ENCODE measurements around the gene HDAC9. TPM values are rescaled to one million over a fixed set of nuclear protein-coding genes. Genes with fewer than 3 reads are reported as not detected.

Gene HDAC9
- total RNA-seq, 4 donors from 2014 or later = 3.0 to 14.0 (median 5.6) TPM

DNA sequence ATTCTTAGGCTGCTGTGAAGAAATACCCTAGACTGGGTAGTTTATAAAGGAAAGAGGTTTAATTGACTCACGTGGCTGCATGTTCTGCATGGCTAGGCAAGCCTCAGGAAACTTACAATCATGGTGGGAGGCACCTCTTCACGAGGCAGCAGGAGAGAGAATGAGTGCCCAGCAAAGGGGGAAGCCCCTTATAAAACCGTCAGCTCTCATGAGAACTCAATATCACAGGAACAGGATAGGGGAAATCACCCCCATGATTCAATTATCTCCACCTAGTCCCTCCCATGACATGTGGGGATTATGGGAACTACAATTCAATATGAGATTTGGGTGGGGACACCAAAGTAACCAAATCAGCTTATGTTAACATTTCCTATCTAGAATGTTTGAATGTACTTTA lies 362.7 kb downstream of the HDAC9 start:
- no peak for ATAC-seq

DNA sequence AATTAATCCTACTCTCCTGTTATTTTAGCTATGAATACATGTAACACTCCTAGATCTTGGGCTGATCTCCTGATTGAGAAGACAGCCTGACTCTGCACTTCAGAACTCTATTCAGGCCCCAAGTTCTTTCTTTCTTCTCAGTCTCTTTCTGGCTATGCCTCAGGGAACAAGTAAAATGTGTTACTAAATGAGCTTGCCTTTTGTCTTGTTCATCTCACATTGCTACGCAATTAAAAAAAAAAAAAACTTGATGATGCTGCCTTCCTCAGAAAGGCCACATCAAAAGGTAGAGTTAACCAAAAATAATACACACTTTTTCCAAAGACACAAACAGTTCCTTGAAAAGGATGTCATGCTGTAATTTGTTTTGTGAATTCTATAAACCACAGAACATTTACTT lies 363.8 kb downstream of the HDAC9 start:
- Histone ChIP-seq H3K4me3 (no peak overlapping the region), H3K27me3 (no peaks in the 10 kb centered on the region), H3K36me3 (no peaks in the 10 kb centered on the region), H3K9me3 (no peaks in the 10 kb centered on the region), H3K27ac (no peak overlapping the region), H3K4me1 (no peaks in the 10 kb centered on the region)
- ATAC-seq (no peak), DNase-seq (no peak)
- TF ChIP-seq, protein P1, sequence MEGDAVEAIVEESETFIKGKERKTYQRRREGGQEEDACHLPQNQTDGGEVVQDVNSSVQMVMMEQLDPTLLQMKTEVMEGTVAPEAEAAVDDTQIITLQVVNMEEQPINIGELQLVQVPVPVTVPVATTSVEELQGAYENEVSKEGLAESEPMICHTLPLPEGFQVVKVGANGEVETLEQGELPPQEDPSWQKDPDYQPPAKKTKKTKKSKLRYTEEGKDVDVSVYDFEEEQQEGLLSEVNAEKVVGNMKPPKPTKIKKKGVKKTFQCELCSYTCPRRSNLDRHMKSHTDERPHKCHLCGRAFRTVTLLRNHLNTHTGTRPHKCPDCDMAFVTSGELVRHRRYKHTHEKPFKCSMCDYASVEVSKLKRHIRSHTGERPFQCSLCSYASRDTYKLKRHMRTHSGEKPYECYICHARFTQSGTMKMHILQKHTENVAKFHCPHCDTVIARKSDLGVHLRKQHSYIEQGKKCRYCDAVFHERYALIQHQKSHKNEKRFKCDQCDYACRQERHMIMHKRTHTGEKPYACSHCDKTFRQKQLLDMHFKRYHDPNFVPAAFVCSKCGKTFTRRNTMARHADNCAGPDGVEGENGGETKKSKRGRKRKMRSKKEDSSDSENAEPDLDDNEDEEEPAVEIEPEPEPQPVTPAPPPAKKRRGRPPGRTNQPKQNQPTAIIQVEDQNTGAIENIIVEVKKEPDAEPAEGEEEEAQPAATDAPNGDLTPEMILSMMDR (IDR thresholded peaks at IDR 0.05 in 4 of 5, conservative IDR thresholded peaks at IDR 0.05 in 1 of 5) = no peak
- TF ChIP-seq POLR2A (IDR thresholded peaks at IDR 0.05) = no peak
- intact Hi-C loops (cut with DNase I; ENCODE audit: low total_unique reads) = no loop called here
- in situ Hi-C loops (cut with MboI; ENCODE audit: low sequenced_read_pairs in 4 of 4) = no loop called here

More for the DNA sequence above, 362.7 kb downstream of the HDAC9 start:
- no peak overlapping the region for H3K27ac ChIP-seq
- H3K27me3 ChIP-seq = no peaks in the 10 kb centered on the region
- intact Hi-C loops (cut with DNase I; ENCODE audit: low total_unique reads) (no loop called here), in situ Hi-C loops (cut with MboI; ENCODE audit: low sequenced_read_pairs in 4 of 4) (no loop called here)
- no peak overlapping the region for H3K4me3 ChIP-seq
- no peaks in the 10 kb centered on the region for H3K36me3 ChIP-seq
- H3K9me3 ChIP-seq = no peaks in the 10 kb centered on the region
- no peak for DNase-seq
- no peaks in the 10 kb centered on the region for H3K4me1 ChIP-seq
- TF ChIP-seq, protein P1 (IDR thresholded peaks at IDR 0.05 in 4 of 5, conservative IDR thresholded peaks at IDR 0.05 in 1 of 5) = no peak
- no peak for TF ChIP-seq POLR2A (IDR thresholded peaks at IDR 0.05)

DNA sequence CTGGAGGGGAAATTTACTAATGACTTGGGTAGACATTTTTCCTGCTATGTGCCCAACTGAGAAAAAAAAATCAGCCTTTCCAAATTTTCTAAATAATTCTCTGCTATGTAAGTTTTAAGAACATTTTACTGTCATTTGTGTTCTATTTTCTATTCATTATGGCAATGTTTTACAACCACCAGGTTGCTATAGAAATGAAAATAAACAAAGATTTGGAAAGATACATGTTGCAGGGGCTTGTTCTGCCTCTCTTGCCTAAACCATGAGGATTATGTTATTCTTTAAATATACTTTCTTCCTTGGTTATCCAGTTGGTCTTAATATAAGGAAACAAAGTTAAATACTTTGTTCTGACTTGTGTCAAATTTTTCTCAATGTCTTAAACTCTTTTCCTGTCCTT lies 364.7 kb downstream of the HDAC9 start:
- Histone ChIP-seq H3K4me1 (no peaks in the 10 kb centered on the region), H3K9me3 (no peaks in the 10 kb centered on the region), H3K36me3 (no peaks in the 10 kb centered on the region), H3K27me3 (no peaks in the 10 kb centered on the region), H3K27ac (no peak overlapping the region), H3K4me3 (no peak overlapping the region)
- DNase-seq (no peak), ATAC-seq (no peak)
- in situ Hi-C loops (cut with MboI; ENCODE audit: low sequenced_read_pairs in 4 of 4) (no loop called here), intact Hi-C loops (cut with DNase I; ENCODE audit: low total_unique reads) (no loop called here)
- TF ChIP-seq, protein P1 (IDR thresholded peaks at IDR 0.05 in 4 of 5, conservative IDR thresholded peaks at IDR 0.05 in 1 of 5) = no peak
- no peak for TF ChIP-seq POLR2A (IDR thresholded peaks at IDR 0.05)

DNA sequence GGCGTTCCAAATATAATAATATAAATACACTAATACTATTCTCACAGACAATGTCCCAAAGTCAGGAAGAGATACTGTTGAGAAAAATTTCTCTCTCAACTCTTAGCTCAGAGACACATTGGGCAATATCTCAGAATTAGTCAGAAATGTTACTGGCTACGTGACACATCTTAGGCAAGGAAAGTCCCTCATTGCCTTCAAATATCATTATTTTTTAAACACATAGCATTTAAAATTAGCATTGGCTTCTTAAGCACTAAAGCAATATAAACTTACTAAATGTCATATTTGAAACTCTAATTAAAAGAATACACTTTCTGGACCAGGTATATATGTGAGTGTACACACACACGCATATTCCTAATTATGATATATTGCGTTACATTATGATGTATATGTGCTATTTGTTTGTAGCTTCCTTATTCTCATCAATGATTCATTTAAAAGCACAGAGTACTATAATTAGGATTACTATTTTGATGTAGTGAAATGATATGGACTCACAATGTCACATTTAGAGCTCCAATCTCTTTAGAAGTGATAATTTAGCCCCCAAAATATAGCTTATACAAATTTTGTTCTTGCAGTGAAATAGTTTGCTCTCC lies 366.1 kb downstream of the HDAC9 start:
- Histone ChIP-seq H3K27me3 (no peaks in the 10 kb centered on the region), H3K36me3 (no peaks in the 10 kb centered on the region), H3K4me3 (no peak overlapping the region), H3K9me3 (no peaks in the 10 kb centered on the region), H3K27ac (no peak overlapping the region), H3K4me1 (peaks cover 0 to 5% of the 10 kb centered on the region in 2 donors)
- no peak for DNase-seq
- in situ Hi-C loops (cut with MboI; ENCODE audit: low sequenced_read_pairs in 4 of 4) = no loop called here
- TF ChIP-seq, protein P1 (IDR thresholded peaks at IDR 0.05 in 4 of 5, conservative IDR thresholded peaks at IDR 0.05 in 1 of 5) = no peak
- no peak for TF ChIP-seq POLR2A (IDR thresholded peaks at IDR 0.05)
- intact Hi-C loops (cut with DNase I; ENCODE audit: low total_unique reads) = no loop called here
- peak in 1 of 2 donors; percentile 18 for ATAC-seq

DNA sequence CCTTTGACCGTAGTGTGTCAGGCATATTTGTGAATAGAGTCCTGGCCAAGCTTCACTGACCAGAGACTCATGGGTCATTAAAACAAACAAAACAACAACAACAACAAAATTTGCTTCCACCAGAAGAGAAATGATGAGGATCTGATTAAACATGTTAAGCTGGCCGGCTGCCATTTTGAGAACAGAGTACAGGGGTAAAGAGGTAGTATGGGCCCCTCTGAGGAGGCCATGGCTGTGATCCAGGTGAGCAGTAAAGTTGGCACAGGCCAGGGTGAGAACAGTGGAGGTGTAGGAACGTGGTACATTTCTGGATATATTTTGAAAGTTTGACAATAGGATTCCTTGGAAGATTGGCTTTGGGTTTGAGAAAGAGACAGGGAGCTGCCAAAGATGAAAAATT lies 369.4 kb downstream of the HDAC9 start:
- H3K9me3 ChIP-seq = no peaks in the 10 kb centered on the region
- intact Hi-C loops (cut with DNase I; ENCODE audit: low total_unique reads) = no loop called here
- TF ChIP-seq, protein P1 (IDR thresholded peaks at IDR 0.05 in 4 of 5, conservative IDR thresholded peaks at IDR 0.05 in 1 of 5) = no peak
- TF ChIP-seq POLR2A (IDR thresholded peaks at IDR 0.05) = no peak
- no peak for ATAC-seq
- H3K27me3 ChIP-seq = no peaks in the 10 kb centered on the region
- H3K27ac ChIP-seq = no peak overlapping the region
- in situ Hi-C loops (cut with MboI; ENCODE audit: low sequenced_read_pairs in 4 of 4) = no loop called here
- DNase-seq = no peak
- no peaks in the 10 kb centered on the region for H3K36me3 ChIP-seq
- peaks cover 0 to 6% of the 10 kb centered on the region in 2 donors for H3K4me1 ChIP-seq
- H3K4me3 ChIP-seq = no peak overlapping the region
